Adrenal gland (tissue), 5 donors: ENCODE measurements around the gene USP6NL.

Experiments
- CTCF ChIP-seq, 6 experiments: fragments of 450-650 bp in 4 of 6; fragments of 200-600 bp in 2 of 6; sonication (generic) in 1 of 6; IDR thresholded peaks; 1 replicate in 5 of 6; 2 replicates in 1 of 6; pipeline versions ENCODE4 v1.5.1 to v1.8.0; 2016 to 2021; ENCODE audit warnings: antibody characterized with exemption in 6 of 6, mild to moderate bottlenecking in 2 of 6, moderate library complexity in 1 of 6
- POLR2A ChIP-seq, 2 donors: fragments of 450-650 bp; IDR thresholded peaks; one replicate each; pipeline ENCODE4 v1.6.1; 2017; ENCODE audit warnings: antibody characterized with exemption in 2 of 2, mild to moderate bottlenecking in 2 of 2, moderate library complexity in 1 of 2
- donor health status: DM: no; HTN: no; CAD: no.

- TF ChIP-seq POLR2A (IDR thresholded peaks at IDR 0.05), result no peak
- no peak for TF ChIP-seq CTCF (IDR thresholded peaks at IDR 0.05)
Measured at GRCh38 chr10:11658801-11659368, 47.4 kb upstream of the USP6NL start.
